Measurements from ENCODE around the gene OR5AL1. TPM values are rescaled to one million over a fixed set of nuclear protein-coding genes. Genes with fewer than 3 reads are reported as not detected.
"Not testable (repeated sequence)": the region's sequence is repeated elsewhere in the genome, so short reads cannot be mapped to it uniquely, and the experiment has no call there.

Gene OR5AL1
- polyA plus RNA-seq, result not detected
- long read RNA-seq, donor 1, result 0 reads
- long read RNA-seq, donor 2, result 0 reads
- long read RNA-seq, donor 3, result 0 reads
- long read RNA-seq, donor 4, result 0 reads
- long read RNA-seq, donor 5, result 0 reads
- long read RNA-seq, donor 6, result 0 reads
- long read RNA-seq, donor 7, result 0 reads
- long read RNA-seq, donor 8, result 0 reads
- long read RNA-seq, donor 9, result 0 reads
- long read RNA-seq, donor 10, result 0 reads

GRCh38 chr11:56412396-56412795, at the start of gene OR5AL1:
OR5AL1 (plus strand) TSS chr11:56412696.
- no peak for FAIRE-seq
- Histone ChIP-seq H3K4me1 (ENCODE audit: control insufficient read depth in 3 of 3, insufficient read depth in 2 of 3, low read depth in 1 of 3, low read length in 2 of 3) (no peaks in the 10 kb centered on the region), H3K9me3 (ENCODE audit: control insufficient read depth in 2 of 2, insufficient read depth in 1 of 2, low read depth in 1 of 2, low read length in 1 of 2) (no peaks in the 10 kb centered on the region), H3K36me3 (ENCODE audit: control insufficient read depth in 3 of 3, insufficient read depth in 2 of 3, low read depth in 1 of 3, low read length in 3 of 3) (no peaks in the 10 kb centered on the region), H3K27me3 (ENCODE audit: control insufficient read depth in 3 of 3, insufficient read depth in 3 of 3, low read length in 3 of 3) (no peaks in the 10 kb centered on the region), H3K27ac (ENCODE audit: low read depth in 1 of 3, low read length in 2 of 3) (no peak within 1 kb of the TSS), H3K4me3 (ENCODE audit: low read depth in 1 of 3, low read length in 3 of 3) (no peak within 1 kb of the TSS)
- DNase-seq, result no peak
- 69 to 80% (median 77%) methylated on average over 1 of the region's 1 CpG for WGBS, 3 donors

GRCh38 chr11:56375324-56375723, 37.2 kb upstream of the OR5AL1 start, which contains the start of gene OR8U1:
OR8U1 (plus strand) TSS chr11:56375624; CDS start chr11:56375624, 0 bp downstream.
- 70 to 83% (median 79%) methylated on average over 2 of the region's 2 CpGs for WGBS, 3 donors
- Histone ChIP-seq H3K27me3 (ENCODE audit: control insufficient read depth in 3 of 3, insufficient read depth in 3 of 3, low read length in 3 of 3) (no peaks in the 10 kb centered on the region), H3K4me1 (ENCODE audit: control insufficient read depth in 3 of 3, insufficient read depth in 2 of 3, low read depth in 1 of 3, low read length in 2 of 3) (no peaks in the 10 kb centered on the region), H3K36me3 (ENCODE audit: control insufficient read depth in 3 of 3, insufficient read depth in 2 of 3, low read depth in 1 of 3, low read length in 3 of 3) (no peaks in the 10 kb centered on the region), H3K27ac (ENCODE audit: low read depth in 1 of 3, low read length in 2 of 3) (no peak within 1 kb of the TSS), H3K4me3 (ENCODE audit: low read depth in 1 of 3, low read length in 3 of 3) (no peak within 1 kb of the TSS), H3K9me3 (ENCODE audit: control insufficient read depth in 2 of 2, insufficient read depth in 1 of 2, low read depth in 1 of 2, low read length in 1 of 2) (peaks cover 0 to 2% of the 10 kb centered on the region in 2 donors)
- DNase-seq (no peak), FAIRE-seq (no peak)

DNA sequence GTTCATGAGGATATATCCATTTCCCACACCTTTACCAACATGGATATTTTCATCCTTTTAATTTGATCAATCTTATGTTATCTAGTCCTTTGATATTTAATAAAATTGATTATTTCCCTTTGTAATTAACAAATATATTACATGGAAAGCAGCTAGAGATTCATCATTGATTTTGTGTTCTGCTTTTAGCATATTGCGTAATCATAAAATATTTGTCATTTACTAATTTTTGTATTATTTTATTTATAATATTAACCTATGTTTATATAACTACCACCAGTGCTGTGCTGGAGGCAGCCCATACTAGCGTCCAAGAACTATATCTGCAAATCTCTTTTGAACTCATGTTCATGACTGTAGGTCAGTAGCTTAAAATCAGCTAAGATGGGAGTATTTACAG, 32.4 kb upstream of the OR5AL1 start:
- no peaks in the 10 kb centered on the region for H3K4me1 ChIP-seq (ENCODE audit: control insufficient read depth in 3 of 3, insufficient read depth in 2 of 3, low read depth in 1 of 3, low read length in 2 of 3)
- no peaks in the 10 kb centered on the region for H3K36me3 ChIP-seq (ENCODE audit: control insufficient read depth in 3 of 3, insufficient read depth in 2 of 3, low read depth in 1 of 3, low read length in 3 of 3)
- H3K27ac ChIP-seq (ENCODE audit: low read depth in 1 of 3, low read length in 2 of 3), result no peak overlapping the region
- FAIRE-seq, result no peak
- WGBS, 3 donors, result 77 to 80% (median 79%) methylated on average over 2 of the region's 2 CpGs
- H3K27me3 ChIP-seq (ENCODE audit: control insufficient read depth in 3 of 3, insufficient read depth in 3 of 3, low read length in 3 of 3), result no peaks in the 10 kb centered on the region
- peaks cover 0 to 2% of the 10 kb centered on the region in 2 donors for H3K9me3 ChIP-seq (ENCODE audit: control insufficient read depth in 2 of 2, insufficient read depth in 1 of 2, low read depth in 1 of 2, low read length in 1 of 2)
- no peak overlapping the region for H3K4me3 ChIP-seq (ENCODE audit: low read depth in 1 of 3, low read length in 3 of 3)
- no peak for DNase-seq

DNA sequence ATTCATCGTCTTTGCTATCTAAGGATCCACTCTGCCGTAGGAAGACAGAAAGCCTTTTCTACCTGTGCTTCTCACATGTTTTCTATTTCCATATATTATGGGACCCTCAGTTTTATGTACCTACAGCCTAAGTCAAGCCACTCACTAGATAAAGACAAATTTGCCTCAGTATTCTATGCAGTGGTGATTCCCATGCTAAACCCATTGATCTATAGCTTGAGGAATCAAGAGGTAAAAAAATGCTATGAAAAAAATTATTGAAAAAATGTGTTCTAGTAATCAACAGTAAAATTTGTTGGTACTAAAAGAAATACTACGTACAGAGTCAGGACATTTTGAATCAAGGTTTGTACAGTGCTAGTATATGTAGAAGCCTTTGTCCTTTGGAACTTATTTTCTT, 18.1 kb upstream of the OR5AL1 start:
- Histone ChIP-seq H3K27ac (ENCODE audit: low read depth in 1 of 3, low read length in 2 of 3) (peak overlapping the region in 1 of 3 donors; percentile 52), H3K4me3 (ENCODE audit: low read depth in 1 of 3, low read length in 3 of 3) (no peak overlapping the region), H3K4me1 (ENCODE audit: control insufficient read depth in 3 of 3, insufficient read depth in 2 of 3, low read depth in 1 of 3, low read length in 2 of 3) (peaks cover 0 to 6% (median 0%) of the 10 kb centered on the region in 3 donors), H3K27me3 (ENCODE audit: control insufficient read depth in 3 of 3, insufficient read depth in 3 of 3, low read length in 3 of 3) (no peaks in the 10 kb centered on the region), H3K36me3 (ENCODE audit: control insufficient read depth in 3 of 3, insufficient read depth in 2 of 3, low read depth in 1 of 3, low read length in 3 of 3) (no peaks in the 10 kb centered on the region), H3K9me3 (ENCODE audit: control insufficient read depth in 2 of 2, insufficient read depth in 1 of 2, low read depth in 1 of 2, low read length in 1 of 2) (no peaks in the 10 kb centered on the region)
- DNase-seq (no peak), FAIRE-seq (no peak)
- 67 to 87% (median 74%) methylated on average over 3 of the region's 3 CpGs for WGBS, 3 donors

- no peaks in the 10 kb centered on the region for H3K36me3 ChIP-seq (ENCODE audit: control insufficient read depth in 3 of 3, insufficient read depth in 2 of 3, low read depth in 1 of 3, low read length in 3 of 3)
- H3K27me3 ChIP-seq (ENCODE audit: control insufficient read depth in 3 of 3, insufficient read depth in 3 of 3, low read length in 3 of 3), result no peaks in the 10 kb centered on the region
- no peak overlapping the region for H3K27ac ChIP-seq (ENCODE audit: low read depth in 1 of 3, low read length in 2 of 3)
- FAIRE-seq (no peak), DNase-seq (peak in 1 of 2 donors; percentile 19)
- no peaks in the 10 kb centered on the region for H3K9me3 ChIP-seq (ENCODE audit: control insufficient read depth in 2 of 2, insufficient read depth in 1 of 2, low read depth in 1 of 2, low read length in 1 of 2)
- H3K4me3 ChIP-seq (ENCODE audit: low read depth in 1 of 3, low read length in 3 of 3), result no peak overlapping the region
- whole genome bisulfite sequencing, 3 donors, result 48 to 60% (median 50%) methylated on average over 3 of the region's 3 CpGs
- peaks cover 0 to 6% (median 0%) of the 10 kb centered on the region in 3 donors for H3K4me1 ChIP-seq (ENCODE audit: control insufficient read depth in 3 of 3, insufficient read depth in 2 of 3, low read depth in 1 of 3, low read length in 2 of 3)
Observed at GRCh38 chr11:56396047-56396446, 16.4 kb upstream of the OR5AL1 start.

DNA sequence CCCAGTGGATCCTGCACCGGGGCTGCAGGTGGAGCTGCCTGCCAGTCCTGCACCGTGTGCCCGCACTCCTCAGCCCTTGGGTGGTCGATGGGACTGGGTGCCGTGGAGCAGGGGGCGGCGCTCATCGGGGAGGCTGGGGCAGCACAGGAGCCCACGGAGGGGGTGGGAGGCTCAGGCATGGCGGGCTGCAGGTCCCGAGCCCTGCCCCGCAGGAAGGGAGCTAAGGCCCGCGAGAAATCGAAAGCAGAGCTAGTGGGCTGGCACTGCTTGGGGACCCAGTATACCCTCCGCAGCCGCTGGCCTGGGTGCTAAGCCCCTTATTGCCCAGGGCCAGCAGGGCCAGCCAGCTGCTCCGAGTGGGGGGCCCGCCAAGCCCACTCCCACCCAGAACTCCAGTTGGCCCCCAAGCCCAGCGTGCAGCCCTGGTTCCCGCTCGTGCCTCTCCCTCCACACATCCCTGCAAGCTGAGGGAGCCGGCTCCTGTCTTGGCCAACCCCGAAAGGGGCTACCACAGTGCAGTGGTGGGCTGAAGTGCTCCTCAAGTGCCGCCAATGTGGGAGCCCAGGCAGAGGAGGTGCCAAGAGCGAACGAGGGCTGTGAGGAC, 10.5 kb upstream of the OR5AL1 start:
- FAIRE-seq; DNase-seq; H3K4me3 ChIP-seq (ENCODE audit: low read depth in 1 of 3, low read length in 3 of 3); H3K9me3 ChIP-seq (ENCODE audit: control insufficient read depth in 2 of 2, insufficient read depth in 1 of 2, low read depth in 1 of 2, low read length in 1 of 2); H3K4me1 ChIP-seq (ENCODE audit: control insufficient read depth in 3 of 3, insufficient read depth in 2 of 3, low read depth in 1 of 3, low read length in 2 of 3); H3K27me3 ChIP-seq (ENCODE audit: control insufficient read depth in 3 of 3, insufficient read depth in 3 of 3, low read length in 3 of 3); H3K27ac ChIP-seq (ENCODE audit: low read depth in 1 of 3, low read length in 2 of 3); H3K36me3 ChIP-seq (ENCODE audit: control insufficient read depth in 3 of 3, insufficient read depth in 2 of 3, low read depth in 1 of 3, low read length in 3 of 3): not testable (repeated sequence)
- WGBS, 3 donors, result 89 to 95% (median 92%) methylated on average over 25 to 27 of the region's 27 CpGs

DNA sequence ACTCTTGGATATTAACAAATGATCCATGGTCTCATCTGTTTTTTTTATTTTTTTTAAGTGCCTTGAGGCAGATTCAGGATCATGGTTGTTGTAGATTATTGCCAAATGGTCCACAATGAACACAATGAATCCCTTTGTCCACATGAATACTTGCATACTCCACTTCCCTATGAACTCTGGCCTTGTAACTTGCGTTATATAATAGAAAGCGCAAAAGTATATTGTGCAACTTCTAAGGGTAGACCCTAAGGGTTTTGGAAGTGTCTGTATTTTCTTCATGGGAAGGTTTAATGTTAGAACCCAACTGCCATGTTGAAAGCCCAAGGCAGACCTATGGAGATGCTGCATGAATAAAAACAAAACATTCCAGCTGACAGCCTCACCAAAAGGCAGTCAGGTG, 8.1 kb upstream of the OR5AL1 start:
- peaks cover 1 to 6% of the 10 kb centered on the region in 2 donors for H3K9me3 ChIP-seq (ENCODE audit: control insufficient read depth in 2 of 2, insufficient read depth in 1 of 2, low read depth in 1 of 2, low read length in 1 of 2)
- no peak for DNase-seq
- no peak overlapping the region for H3K4me3 ChIP-seq (ENCODE audit: low read depth in 1 of 3, low read length in 3 of 3)
- no peak overlapping the region for H3K27ac ChIP-seq (ENCODE audit: low read depth in 1 of 3, low read length in 2 of 3)
- H3K27me3 ChIP-seq (ENCODE audit: control insufficient read depth in 3 of 3, insufficient read depth in 3 of 3, low read length in 3 of 3), result no peaks in the 10 kb centered on the region
- WGBS, 3 donors, result 28 to 65% (median 50%) methylated on average over 2 of the region's 2 CpGs
- H3K4me1 ChIP-seq (ENCODE audit: control insufficient read depth in 3 of 3, insufficient read depth in 2 of 3, low read depth in 1 of 3, low read length in 2 of 3), result no peaks in the 10 kb centered on the region
- FAIRE-seq, result no peak
- no peaks in the 10 kb centered on the region for H3K36me3 ChIP-seq (ENCODE audit: control insufficient read depth in 3 of 3, insufficient read depth in 2 of 3, low read depth in 1 of 3, low read length in 3 of 3)

- no peak overlapping the region for H3K27ac ChIP-seq (ENCODE audit: low read depth in 1 of 3, low read length in 2 of 3)
- FAIRE-seq (no peak), DNase-seq (no peak)
- H3K9me3 ChIP-seq (ENCODE audit: control insufficient read depth in 2 of 2, insufficient read depth in 1 of 2, low read depth in 1 of 2, low read length in 1 of 2), result no peaks in the 10 kb centered on the region
- no peaks in the 10 kb centered on the region for H3K27me3 ChIP-seq (ENCODE audit: control insufficient read depth in 3 of 3, insufficient read depth in 3 of 3, low read length in 3 of 3)
- no peak overlapping the region for H3K4me3 ChIP-seq (ENCODE audit: low read depth in 1 of 3, low read length in 3 of 3)
- H3K36me3 ChIP-seq (ENCODE audit: control insufficient read depth in 3 of 3, insufficient read depth in 2 of 3, low read depth in 1 of 3, low read length in 3 of 3), result no peaks in the 10 kb centered on the region
- H3K4me1 ChIP-seq (ENCODE audit: control insufficient read depth in 3 of 3, insufficient read depth in 2 of 3, low read depth in 1 of 3, low read length in 2 of 3), result no peaks in the 10 kb centered on the region
Observed at GRCh38 chr11:56410801-56411200, 1.7 kb upstream of the OR5AL1 start.

DNA sequence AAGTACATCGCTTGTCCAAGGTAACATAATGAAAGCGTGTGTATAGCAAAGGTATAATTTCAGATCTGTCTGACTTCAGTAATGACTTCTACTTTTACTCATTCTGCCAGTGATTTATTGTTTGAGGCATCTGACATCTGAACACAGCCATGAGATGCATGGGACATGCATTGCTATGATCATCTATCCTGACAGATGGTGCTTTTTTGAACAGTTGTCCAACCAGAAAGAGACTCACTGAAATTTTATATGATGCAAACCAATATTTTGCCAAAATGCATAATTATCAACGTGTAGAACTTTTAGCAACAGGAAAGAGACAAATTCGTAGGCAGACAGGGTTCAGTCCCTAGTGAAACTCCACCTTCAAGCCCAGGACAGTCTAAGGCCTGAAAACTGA, 41.0 kb downstream of the OR5AL1 start:
- Histone ChIP-seq H3K4me1 (ENCODE audit: control insufficient read depth in 3 of 3, insufficient read depth in 2 of 3, low read depth in 1 of 3, low read length in 2 of 3) (peaks cover 0 to 3% (median 0%) of the 10 kb centered on the region in 3 donors), H3K27me3 (ENCODE audit: control insufficient read depth in 3 of 3, insufficient read depth in 3 of 3, low read length in 3 of 3) (no peaks in the 10 kb centered on the region), H3K4me3 (ENCODE audit: low read depth in 1 of 3, low read length in 3 of 3) (no peak overlapping the region), H3K9me3 (ENCODE audit: control insufficient read depth in 2 of 2, insufficient read depth in 1 of 2, low read depth in 1 of 2, low read length in 1 of 2) (no peaks in the 10 kb centered on the region), H3K36me3 (ENCODE audit: control insufficient read depth in 3 of 3, insufficient read depth in 2 of 3, low read depth in 1 of 3, low read length in 3 of 3) (no peaks in the 10 kb centered on the region), H3K27ac (ENCODE audit: low read depth in 1 of 3, low read length in 2 of 3) (no peak overlapping the region)
- 65 to 75% (median 71%) methylated on average over 4 of the region's 4 CpGs for WGBS, 3 donors
- no peak for DNase-seq
- no peak for FAIRE-seq
